ENCODE results near the gene APOB.

APOB gene

GRCh38 chr2:21008014-21008789, 35.7 kb downstream of the APOB start:
- TF ChIP-seq CTCF (IDR thresholded peaks at IDR 0.05; ENCODE audit: low read depth, low read length, missing control alignments): no peak
- in situ Hi-C loops (cut with HindIII; ENCODE audit: low sequenced_read_pairs): no loop called here
- no peak overlapping the region for H3K4me3 ChIP-seq (ENCODE audit: low read depth, low read length)
- no peak for DNase-seq (ENCODE audit: low read depth)

- TF ChIP-seq CTCF (IDR thresholded peaks at IDR 0.05; ENCODE audit: low read depth, low read length, missing control alignments): no peak
- H3K4me3 ChIP-seq (ENCODE audit: low read depth, low read length): no peak overlapping the region
- no peak for DNase-seq (ENCODE audit: low read depth)
- in situ Hi-C loops (cut with HindIII; ENCODE audit: low sequenced_read_pairs): no loop called here
Measured at GRCh38 chr2:21007129-21008013, 36.5 kb downstream of the APOB start.

- H3K4me3 ChIP-seq (ENCODE audit: low read depth, low read length): no peak overlapping the region
- no peak for TF ChIP-seq CTCF (IDR thresholded peaks at IDR 0.05; ENCODE audit: low read depth, low read length, missing control alignments)
- in situ Hi-C loops (cut with HindIII; ENCODE audit: low sequenced_read_pairs): no loop called here
- no peak for DNase-seq (ENCODE audit: low read depth)
Measured at GRCh38 chr2:21006423-21007128, 37.3 kb downstream of the APOB start.

GRCh38 chr2:21005700-21006422, 38.0 kb downstream of the APOB start:
- in situ Hi-C loops (cut with HindIII; ENCODE audit: low sequenced_read_pairs): no loop called here
- no peak for DNase-seq (ENCODE audit: low read depth)
- TF ChIP-seq CTCF (IDR thresholded peaks at IDR 0.05; ENCODE audit: low read depth, low read length, missing control alignments): no peak
- H3K4me3 ChIP-seq (ENCODE audit: low read depth, low read length): no peak overlapping the region

GRCh38 chr2:21005111-21005699, 38.7 kb downstream of the APOB start:
- TF ChIP-seq CTCF (IDR thresholded peaks at IDR 0.05; ENCODE audit: low read depth, low read length, missing control alignments): no peak
- H3K4me3 ChIP-seq (ENCODE audit: low read depth, low read length): no peak overlapping the region
- DNase-seq (ENCODE audit: low read depth): no peak
- in situ Hi-C loops (cut with HindIII; ENCODE audit: low sequenced_read_pairs): no loop called here
